RWPE2 (cell line): Measurements from ENCODE around the gene C11orf24.

Experiments
- ATAC-seq: fragments of 200-7000 bp; cut with Tn5 transposase; 3 replicates; pipeline ENCODE4 v1.9.1; 2021; ENCODE audit warnings: low read depth
- DNase-seq: peaks from one replicate; pipeline ENCODE4 v3.0.0-alpha.2; 2020; ENCODE audit warnings: low spot score
- H3K27ac ChIP-seq: fragments of 450-650 bp; 2 replicates; pipeline ENCODE4 v1.5.1; 2017; ENCODE audit warnings: mild to moderate bottlenecking; ENCODE audit not compliant: poor library complexity, severe bottlenecking
- H3K27me3 ChIP-seq: fragments of 250-450 bp; sonication (Bioruptor Pico); 2 replicates; pipeline ENCODE4 v1.5.1; 2021; ENCODE audit warnings: mild to moderate bottlenecking, moderate library complexity; ENCODE audit not compliant: insufficient read depth, poor library complexity, severe bottlenecking
- H3K36me3 ChIP-seq: fragments of 250-450 bp; sonication (Bioruptor Pico); 2 replicates; pipeline ENCODE4 v1.5.1; 2020; ENCODE audit warnings: low read depth, mild to moderate bottlenecking, moderate library complexity
- H3K4me1 ChIP-seq: fragments of 250-450 bp; sonication (Bioruptor Pico); 2 replicates; pipeline ENCODE4 v1.5.1; 2021; ENCODE audit warnings: mild to moderate bottlenecking, moderate library complexity; ENCODE audit not compliant: insufficient read depth, poor library complexity, severe bottlenecking
- H3K4me3 ChIP-seq: fragments of 250-450 bp; sonication (Bioruptor Pico); 2 replicates; pipeline ENCODE4 v1.5.1; 2021; ENCODE audit warnings: mild to moderate bottlenecking, moderate library complexity; ENCODE audit not compliant: severe bottlenecking
- H3K9me3 ChIP-seq: fragments of 250-450 bp; sonication (Bioruptor Pico); 2 replicates; pipeline ENCODE4 v1.5.1; 2021; ENCODE audit warnings: mild to moderate bottlenecking, moderate library complexity; ENCODE audit not compliant: severe bottlenecking
- TF ChIP-seq, protein P1 (sequence below): fragments of 450-650 bp; IDR thresholded peaks from one replicate; pipeline ENCODE4 v1.5.1; 2017; ENCODE audit warnings: mild to moderate bottlenecking, moderate library complexity; ENCODE audit not compliant: poor library complexity, severe bottlenecking

Gene C11orf24

DNA sequence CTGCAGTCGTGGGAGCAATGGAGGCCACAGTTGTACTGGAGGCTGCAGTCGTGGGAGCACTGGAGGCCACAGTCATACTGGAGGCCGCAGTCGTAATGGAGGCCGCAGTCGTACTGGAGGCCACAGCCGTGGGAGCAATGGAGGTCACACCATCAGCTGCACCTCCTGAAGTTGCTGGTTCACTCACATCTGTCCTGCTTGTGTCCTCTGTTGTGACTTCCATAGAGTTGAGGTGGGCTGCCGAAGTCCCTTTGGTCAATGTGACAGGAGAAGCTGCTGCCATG, 9.3 kb downstream of the C11orf24 start:
- DNase-seq (no peak), ATAC-seq (no peak)
- Histone ChIP-seq H3K9me3 (no peaks in the 10 kb centered on the region), H3K27ac (no peak overlapping the region), H3K36me3 (peaks cover 36% of the 10 kb centered on the region), H3K27me3 (no peaks in the 10 kb centered on the region), H3K4me3 (no peak overlapping the region), H3K4me1 (no peaks in the 10 kb centered on the region)
- TF ChIP-seq, protein P1, sequence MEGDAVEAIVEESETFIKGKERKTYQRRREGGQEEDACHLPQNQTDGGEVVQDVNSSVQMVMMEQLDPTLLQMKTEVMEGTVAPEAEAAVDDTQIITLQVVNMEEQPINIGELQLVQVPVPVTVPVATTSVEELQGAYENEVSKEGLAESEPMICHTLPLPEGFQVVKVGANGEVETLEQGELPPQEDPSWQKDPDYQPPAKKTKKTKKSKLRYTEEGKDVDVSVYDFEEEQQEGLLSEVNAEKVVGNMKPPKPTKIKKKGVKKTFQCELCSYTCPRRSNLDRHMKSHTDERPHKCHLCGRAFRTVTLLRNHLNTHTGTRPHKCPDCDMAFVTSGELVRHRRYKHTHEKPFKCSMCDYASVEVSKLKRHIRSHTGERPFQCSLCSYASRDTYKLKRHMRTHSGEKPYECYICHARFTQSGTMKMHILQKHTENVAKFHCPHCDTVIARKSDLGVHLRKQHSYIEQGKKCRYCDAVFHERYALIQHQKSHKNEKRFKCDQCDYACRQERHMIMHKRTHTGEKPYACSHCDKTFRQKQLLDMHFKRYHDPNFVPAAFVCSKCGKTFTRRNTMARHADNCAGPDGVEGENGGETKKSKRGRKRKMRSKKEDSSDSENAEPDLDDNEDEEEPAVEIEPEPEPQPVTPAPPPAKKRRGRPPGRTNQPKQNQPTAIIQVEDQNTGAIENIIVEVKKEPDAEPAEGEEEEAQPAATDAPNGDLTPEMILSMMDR = no peak

- H3K27ac ChIP-seq = no peak overlapping the region
- no peaks in the 10 kb centered on the region for H3K9me3 ChIP-seq
- no peaks in the 10 kb centered on the region for H3K27me3 ChIP-seq
- ATAC-seq (no peak), DNase-seq (no peak)
- peaks cover 31% of the 10 kb centered on the region for H3K36me3 ChIP-seq
- H3K4me1 ChIP-seq = no peaks in the 10 kb centered on the region
- no peak overlapping the region for H3K4me3 ChIP-seq
- TF ChIP-seq, protein P1 = no peak
Measured at GRCh38 chr11:68261749-68262543, 9.8 kb downstream of the C11orf24 start.

- H3K4me3 ChIP-seq = no peak overlapping the region
- no peak overlapping the region for H3K27ac ChIP-seq
- H3K27me3 ChIP-seq = no peaks in the 10 kb centered on the region
- H3K36me3 ChIP-seq = peaks cover 22% of the 10 kb centered on the region
- no peaks in the 10 kb centered on the region for H3K4me1 ChIP-seq
- TF ChIP-seq, protein P1 = no peak
- no peaks in the 10 kb centered on the region for H3K9me3 ChIP-seq
- no peak for ATAC-seq
- DNase-seq = no peak
Measured at GRCh38 chr11:68261006-68261405, 10.8 kb downstream of the C11orf24 start.

DNA sequence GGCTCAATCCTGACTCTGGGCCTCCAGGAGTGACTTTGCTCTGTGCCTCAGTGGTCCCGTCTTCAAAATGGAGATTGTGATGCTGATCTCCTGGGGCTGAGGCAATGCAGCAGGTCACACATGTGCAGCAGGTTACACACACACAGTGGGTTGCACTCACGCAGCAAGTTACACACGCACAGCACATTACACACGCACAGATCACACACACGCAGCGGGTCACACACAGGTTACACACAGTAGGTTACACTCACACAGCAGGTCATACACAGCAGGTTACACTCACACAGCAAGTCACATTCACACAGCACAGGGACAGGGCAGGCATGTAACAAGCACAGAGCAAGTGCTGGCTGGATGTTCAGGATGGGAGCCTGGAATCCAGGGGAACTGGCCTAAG, 11.3 kb downstream of the C11orf24 start:
- no peaks in the 10 kb centered on the region for H3K4me1 ChIP-seq

More for the DNA sequence above, 11.3 kb downstream of the C11orf24 start:
- no peak for DNase-seq
- no peak for ATAC-seq
- H3K9me3 ChIP-seq = no peaks in the 10 kb centered on the region
- TF ChIP-seq, protein P1 = no peak
- no peaks in the 10 kb centered on the region for H3K27me3 ChIP-seq
- H3K4me3 ChIP-seq = no peak overlapping the region
- H3K36me3 ChIP-seq = peaks cover 16% of the 10 kb centered on the region
- no peak overlapping the region for H3K27ac ChIP-seq
